HCT116 (cell line): ENCODE results near the gene INPP4A. TPM values are rescaled to one million over a fixed set of nuclear protein-coding genes. Genes with fewer than 3 reads are reported as not detected.

ENCODE experiments used
- ATAC-seq: fragments of 200-7000 bp; cut with Tn5 transposase; 2 replicates; pipeline ENCODE4 v1.9.1; 2020; ENCODE audit warnings: mild to moderate bottlenecking, moderate library complexity
- BruUV-seq: library from RNA; stranded (reverse); fragments of 400-500 nt; replicated peaks from 2 replicates; lab custom pipeline; 2021; lab: Mats Ljungman, UMichigan
- CTCF ChIA-PET: fragments of 300-600 bp; sonication (Branson Sonifier 250); formaldehyde crosslinking; loops from one replicate; lab custom pipeline; 2021; ENCODE audit warnings: antibody characterized with exemption; lab: Charles Lee
- POLR2A ChIA-PET: fragments of 300-600, 350-600 bp; sonication (Branson Sonifier 250); formaldehyde crosslinking; loops from one replicate; lab custom pipeline; 2021; ENCODE audit warnings: antibody characterized with exemption; lab: Charles Lee
- RAD21 ChIA-PET, 2 experiments: fragments of 300-600 bp; sonication (Branson Sonifier 250); formaldehyde crosslinking; loops; one replicate each; lab custom pipeline; 2023; ENCODE audit warnings: low total read pairs in 2 of 2; ENCODE audit not compliant: uncharacterized antibody in 2 of 2, unreplicated experiment in 2 of 2, low non-redundant PET in 1 of 2; lab: Charles Lee
- DNase-seq: peaks from one replicate; pipeline ENCODE4 v3.0.0-alpha.2; 2010; ENCODE audit warnings: low read depth, low spot score
- H2AFZ ChIP-seq: fragments of 200-600 bp; shearing (Covaris generic), sonication (generic); 2 replicates; pipeline ENCODE4 v1.6.1; 2017; ENCODE audit warnings: low read depth, mixed run types, mixed read lengths, antibody characterized with exemption, low read length; ENCODE audit not compliant: poor library complexity, severe bottlenecking
- H3K27ac ChIP-seq: 2 replicates; pipeline ENCODE4 v1.5.1; 2012; ENCODE audit warnings: low read depth, low read length
- H3K27me3 ChIP-seq: fragments of 200-600 bp; sonication (generic); 2 replicates; pipeline ENCODE4 v1.6.1; 2016; ENCODE audit warnings: mixed run types, low read length, mixed read lengths; ENCODE audit not compliant: insufficient read depth
- H3K36me3 ChIP-seq, 2 experiments: fragments of 200-500 bp in 1 of 2; fragments of 200-600 bp in 1 of 2; sonication (Bioruptor generic) in 1 of 2; sonication (generic) in 1 of 2; 2 replicates each; pipeline versions ENCODE4 v1.5.1 to v1.6.1; 2014 to 2016; ENCODE audit warnings: low read length in 2 of 2, inconsistent platforms in 1 of 2, mixed read lengths in 1 of 2, mixed run types in 1 of 2; ENCODE audit not compliant: insufficient read depth in 2 of 2, control insufficient read depth in 1 of 2
- H3K4me1 ChIP-seq, 2 experiments: fragments of 200-600 bp in 1 of 2; sonication (generic) in 1 of 2; 2 replicates each; pipeline versions ENCODE4 v1.5.1 to v1.6.1; 2012 to 2017; ENCODE audit warnings: low read length in 2 of 2, inconsistent platforms in 1 of 2, mild to moderate bottlenecking in 1 of 2, mixed read lengths in 1 of 2, mixed run types in 1 of 2, moderate library complexity in 1 of 2; ENCODE audit not compliant: insufficient read depth in 2 of 2, control insufficient read depth in 1 of 2
- H3K4me2 ChIP-seq: fragments of 200-600 bp; sonication (generic); 2 replicates; pipeline ENCODE4 v1.6.1; 2017; ENCODE audit warnings: mixed run types, low read length, mixed read lengths
- H3K4me3 ChIP-seq, 2 experiments: fragments of 200-600 bp in 1 of 2; sonication (generic) in 1 of 2; replicated peaks in 1 of 2; 2 replicates each; pipeline ENCODE4 v1.5.1; 2011 to 2016; ENCODE audit warnings: low read length in 2 of 2, control low read depth in 1 of 2, low read depth in 1 of 2, mild to moderate bottlenecking in 1 of 2, mixed read lengths in 1 of 2, mixed run types in 1 of 2
- H3K79me2 ChIP-seq: fragments of 200-600 bp; sonication (generic); 2 replicates; pipeline ENCODE4 v1.6.1; 2017; ENCODE audit warnings: mild to moderate bottlenecking, mixed run types, low read length, moderate library complexity, mixed read lengths; ENCODE audit not compliant: insufficient read depth
- H3K9ac ChIP-seq: fragments of 200-600 bp; sonication (generic); 2 replicates; pipeline ENCODE4 v1.6.1; 2016; ENCODE audit warnings: low read length, mixed read lengths
- H3K9me2 ChIP-seq: fragments of 200-600 bp; sonication (generic), shearing (Covaris generic); 2 replicates; pipeline ENCODE4 v1.6.1; 2017; ENCODE audit warnings: mixed run types, mild to moderate bottlenecking, moderate library complexity; ENCODE audit not compliant: insufficient read depth
- H3K9me3 ChIP-seq, 2 experiments: fragments of 200-500 bp in 1 of 2; fragments of 200-600 bp in 1 of 2; sonication (Bioruptor generic) in 1 of 2; sonication (generic) in 1 of 2; 2 replicates each; pipeline ENCODE4 v1.6.1; 2014 to 2017; ENCODE audit warnings: low read length in 2 of 2, mixed read lengths in 2 of 2, inconsistent platforms in 1 of 2, low read depth in 1 of 2, mild to moderate bottlenecking in 1 of 2, mixed run types in 1 of 2, moderate library complexity in 1 of 2; ENCODE audit not compliant: control insufficient read depth in 1 of 2, insufficient read depth in 1 of 2
- H4K20me1 ChIP-seq: fragments of 200-600 bp; sonication (generic), shearing (Covaris generic); 2 replicates; pipeline ENCODE4 v1.6.1; 2017; ENCODE audit warnings: mixed run types, mild to moderate bottlenecking, moderate library complexity; ENCODE audit not compliant: insufficient read depth
- ATF3 ChIP-seq: IDR thresholded peaks from 2 replicates; pipeline ENCODE4 v1.6.1; 2012
- ELF1 ChIP-seq: IDR thresholded peaks from 2 replicates; pipeline ENCODE4 v1.6.1; 2012; ENCODE audit warnings: low read depth, borderline replicate concordance
- EZH2 ChIP-seq: fragments of 200-600 bp; sonication (generic); IDR thresholded peaks from 2 replicates; pipeline ENCODE4 v1.6.1; 2017; ENCODE audit warnings: antibody characterized with exemption, mixed run types
- FOSL1 ChIP-seq: IDR thresholded peaks from 2 replicates; pipeline ENCODE4 v1.6.1; 2012; ENCODE audit warnings: low read depth
- JUND ChIP-seq: IDR thresholded peaks from 2 replicates; pipeline ENCODE4 v1.6.1; 2012
- MAX ChIP-seq: IDR thresholded peaks from 2 replicates; pipeline ENCODE4 v1.6.1; 2012
- POLR2A ChIP-seq: IDR thresholded peaks from 2 replicates; pipeline ENCODE4 v1.7.0; 2011; ENCODE audit warnings: borderline replicate concordance; ENCODE audit not compliant: insufficient read depth, insufficient read length; ENCODE audit errors: extremely low read depth
- POLR2AphosphoS5 ChIP-seq: IDR thresholded peaks from 2 replicates; pipeline ENCODE4 v1.6.1; 2011; ENCODE audit warnings: mild to moderate bottlenecking, low read depth, low read length, moderate library complexity
- RAD21 ChIP-seq: IDR thresholded peaks from 2 replicates; pipeline ENCODE4 v1.6.1; 2012; ENCODE audit warnings: low read depth, mild to moderate bottlenecking
- intact Hi-C: fragments of 100-400 bp; cut with micrococcal nuclease; formaldehyde crosslinking; loops from 2 replicates; pipeline ENCODE4 v1.10.0; 2022
- total RNA-seq: library from RNA; stranded (reverse); gene quantifications from one replicate; pipeline ENCODE4 v1.2.1, GENCODE V29; 2021; ENCODE audit not compliant: unreplicated experiment
- TF ChIP-seq, protein P1 (sequence below), 3 experiments: fragments of 200-600 bp in 1 of 3; sonication (generic) in 1 of 3; IDR thresholded peaks in 2 of 3; conservative IDR thresholded peaks in 1 of 3; 2 replicates each; pipeline ENCODE4 v1.5.1; 2012 to 2017; ENCODE audit warnings: low read depth in 2 of 3, low read length in 2 of 3, antibody characterized with exemption in 1 of 3, borderline replicate concordance in 1 of 3, control low read depth in 1 of 3, mild to moderate bottlenecking in 1 of 3, mixed read lengths in 1 of 3, mixed run types in 1 of 3, moderate library complexity in 1 of 3; ENCODE audit not compliant: insufficient read depth in 1 of 3

The INPP4A gene
- total RNA-seq, 1 experiment from 2014 or later = 18.5 TPM

DNA sequence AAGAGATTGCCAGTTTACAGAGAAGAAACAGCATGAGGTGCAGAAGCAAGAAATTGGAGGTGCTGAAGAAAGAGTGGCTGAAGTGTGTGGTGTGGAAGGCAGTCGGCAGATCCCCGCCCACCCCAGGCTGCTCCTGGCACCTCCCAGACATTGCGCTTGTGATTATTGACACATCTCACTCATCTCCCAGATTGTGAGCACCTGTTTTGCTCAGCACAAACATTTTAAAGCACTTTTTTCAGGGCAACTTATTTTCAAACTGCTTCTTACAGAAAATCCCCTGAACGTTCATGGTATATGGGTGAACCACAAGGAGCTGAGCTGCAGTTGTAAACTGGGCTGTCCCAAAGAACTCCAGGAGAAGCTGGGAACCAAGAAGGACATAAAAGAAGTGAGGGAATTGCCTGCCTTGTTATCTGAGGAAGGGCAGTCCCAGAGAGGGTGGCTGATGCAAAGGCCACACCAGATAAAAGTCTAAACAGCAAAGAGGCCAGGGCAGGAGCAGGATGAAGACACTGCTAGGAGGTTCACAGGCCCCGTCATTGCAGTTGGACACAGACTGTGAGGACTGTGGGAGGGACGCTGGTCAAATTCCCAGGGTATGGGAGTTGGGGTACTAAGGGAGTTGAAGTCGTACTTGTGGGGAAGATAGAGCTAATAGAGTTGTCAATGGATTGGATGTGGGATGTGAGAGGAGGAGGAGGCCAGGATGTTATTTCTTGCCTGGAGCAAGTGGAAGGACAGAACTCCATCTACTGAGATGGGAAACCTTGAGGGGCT, 65.1 kb downstream of the INPP4A start:
- Histone ChIP-seq H3K27me3 (no peaks in the 10 kb centered on the region), H3K4me1 (peaks cover 0 to 1% of the 10 kb centered on the region in 2 experiments; a peak in 1 of 4 replicates), H4K20me1 (no peaks in the 10 kb centered on the region), H3K9me3 (no peaks in the 10 kb centered on the region), H3K27ac (no peak overlapping the region), H3K4me2 (no peak overlapping the region), H3K4me3 (no peak overlapping the region), H3K36me3 (no peaks in the 10 kb centered on the region), H3K79me2 (no peaks in the 10 kb centered on the region), H3K9ac (no peak overlapping the region), H2AFZ (no peak overlapping the region), H3K9me2 (no peaks in the 10 kb centered on the region)
- intact Hi-C loops = no loop called here
- ATAC-seq (no peak), DNase-seq (no peak)
- BruUV-seq = no TSS peak
- ChIA-PET RAD21 (no interaction called here), CTCF (no interaction called here), POLR2A (no interaction called here)
- TF ChIP-seq JUND (no peak), EZH2 (no peak), POLR2A (no peak), POLR2AphosphoS5 (no peak), ATF3 (no peak), ELF1 (no peak), FOSL1 (no peak), RAD21 (no peak), MAX (no peak)
- TF ChIP-seq, protein P1, sequence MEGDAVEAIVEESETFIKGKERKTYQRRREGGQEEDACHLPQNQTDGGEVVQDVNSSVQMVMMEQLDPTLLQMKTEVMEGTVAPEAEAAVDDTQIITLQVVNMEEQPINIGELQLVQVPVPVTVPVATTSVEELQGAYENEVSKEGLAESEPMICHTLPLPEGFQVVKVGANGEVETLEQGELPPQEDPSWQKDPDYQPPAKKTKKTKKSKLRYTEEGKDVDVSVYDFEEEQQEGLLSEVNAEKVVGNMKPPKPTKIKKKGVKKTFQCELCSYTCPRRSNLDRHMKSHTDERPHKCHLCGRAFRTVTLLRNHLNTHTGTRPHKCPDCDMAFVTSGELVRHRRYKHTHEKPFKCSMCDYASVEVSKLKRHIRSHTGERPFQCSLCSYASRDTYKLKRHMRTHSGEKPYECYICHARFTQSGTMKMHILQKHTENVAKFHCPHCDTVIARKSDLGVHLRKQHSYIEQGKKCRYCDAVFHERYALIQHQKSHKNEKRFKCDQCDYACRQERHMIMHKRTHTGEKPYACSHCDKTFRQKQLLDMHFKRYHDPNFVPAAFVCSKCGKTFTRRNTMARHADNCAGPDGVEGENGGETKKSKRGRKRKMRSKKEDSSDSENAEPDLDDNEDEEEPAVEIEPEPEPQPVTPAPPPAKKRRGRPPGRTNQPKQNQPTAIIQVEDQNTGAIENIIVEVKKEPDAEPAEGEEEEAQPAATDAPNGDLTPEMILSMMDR (IDR thresholded peaks at IDR 0.05 in 2 of 3, conservative IDR thresholded peaks at IDR 0.05 in 1 of 3; ENCODE audit: borderline replicate concordance in 1 of 3, insufficient read depth in 1 of 3, low read depth in 2 of 3, low read length in 2 of 3) = no peak
